HG02588 (cell line): ENCODE measurements around the gene VPS51.

ENCODE experiments used
- ATAC-seq: cut with Tn5 transposase; IDR thresholded peaks from one replicate; pipeline ENCODE4 v1.9.1; 2021; ENCODE audit warnings: mild to moderate bottlenecking, moderate library complexity; ENCODE audit not compliant: unreplicated experiment

Gene VPS51

GRCh38 chr11:65104628-65105027, 8.6 kb downstream of the VPS51 start:
- ATAC-seq: no peak

- ATAC-seq: no peak
These were observed 11.1 kb downstream of the VPS51 start for GRCh38 chr11:65107078-65107477.

- ATAC-seq: no peak
These were observed 11.9 kb downstream of the VPS51 start for GRCh38 chr11:65107751-65108468.

GRCh38 chr11:65108469-65109123, 12.6 kb downstream of the VPS51 start:
- no peak for ATAC-seq

- no peak for ATAC-seq
These were observed 13.5 kb downstream of the VPS51 start for GRCh38 chr11:65109231-65110198.

GRCh38 chr11:65110354-65110861, 14.4 kb downstream of the VPS51 start:
- no peak for ATAC-seq

- ATAC-seq: no peak
These were observed 15.2 kb downstream of the VPS51 start for GRCh38 chr11:65111159-65111743.

- ATAC-seq: peak; percentile 50
These were observed 15.9 kb downstream of the VPS51 start, which contains the start of gene TM7SF2 for GRCh38 chr11:65111744-65112545. TSS of gene TM7SF2 (plus strand) at chr11:65111872. CDS start at chr11:65112016, 144 bp downstream.

GRCh38 chr11:65112546-65113360, 16.7 kb downstream of the VPS51 start:
- ATAC-seq: no peak

- ATAC-seq: no peak
These were observed 17.3 kb downstream of the VPS51 start for GRCh38 chr11:65113361-65113756.

- ATAC-seq: no peak
These were observed 17.8 kb downstream of the VPS51 start for GRCh38 chr11:65113839-65114238.

- no peak for ATAC-seq
These were observed 18.6 kb downstream of the VPS51 start for GRCh38 chr11:65114538-65115171.

GRCh38 chr11:65115361-65116082, 19.5 kb downstream of the VPS51 start:
- ATAC-seq: no peak

GRCh38 chr11:65116370-65117205, 20.6 kb downstream of the VPS51 start:
- ATAC-seq: peak; percentile 5

- ATAC-seq: peak; percentile 52
These were observed 21.4 kb downstream of the VPS51 start, which contains the start of gene ZNHIT2 for GRCh38 chr11:65117206-65118096. TSS of gene ZNHIT2 (minus strand) at chr11:65117701. CDS start at chr11:65117653, 48 bp downstream.
